Sigmoid colon (tissue), 3 donors: ENCODE measurements around the gene UBE2B.

Source experiments
- POLR2A ChIP-seq, 2 donors: fragments of 450-650 bp; IDR thresholded peaks; one replicate each; pipeline ENCODE4 v1.6.1; 2016; ENCODE audit warnings: antibody characterized with exemption in 2 of 2, mild to moderate bottlenecking in 2 of 2, moderate library complexity in 2 of 2
- TF ChIP-seq, protein P1 (sequence below), 4 experiments: fragments of 450-650 bp in 3 of 4; fragments of 200-600 bp in 1 of 4; IDR thresholded peaks; one replicate each; pipeline ENCODE4 v1.5.1; 2016 to 2019; ENCODE audit warnings: antibody characterized with exemption in 4 of 4, mild to moderate bottlenecking in 3 of 4, moderate library complexity in 2 of 4

DNA sequence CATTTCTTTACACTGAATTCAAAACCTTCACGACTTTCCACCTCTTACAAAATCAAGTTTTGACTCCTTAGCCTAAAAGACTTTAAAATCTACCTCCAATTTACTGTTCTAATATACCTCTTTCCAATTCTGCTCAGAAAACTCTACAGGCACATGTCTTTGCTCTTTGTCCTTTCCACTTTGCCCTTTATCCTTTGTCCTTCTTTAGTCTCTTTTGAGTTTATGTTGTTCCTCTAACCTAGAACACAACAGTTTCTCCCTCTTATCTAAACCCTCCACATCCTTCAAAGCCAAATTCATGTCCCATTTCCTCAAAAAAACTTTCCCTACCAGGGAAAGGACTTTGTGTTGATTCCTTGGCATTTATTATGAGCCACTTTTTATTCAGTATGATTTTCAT lies 5.8 kb upstream of the UBE2B start:
- TF ChIP-seq, protein P1, sequence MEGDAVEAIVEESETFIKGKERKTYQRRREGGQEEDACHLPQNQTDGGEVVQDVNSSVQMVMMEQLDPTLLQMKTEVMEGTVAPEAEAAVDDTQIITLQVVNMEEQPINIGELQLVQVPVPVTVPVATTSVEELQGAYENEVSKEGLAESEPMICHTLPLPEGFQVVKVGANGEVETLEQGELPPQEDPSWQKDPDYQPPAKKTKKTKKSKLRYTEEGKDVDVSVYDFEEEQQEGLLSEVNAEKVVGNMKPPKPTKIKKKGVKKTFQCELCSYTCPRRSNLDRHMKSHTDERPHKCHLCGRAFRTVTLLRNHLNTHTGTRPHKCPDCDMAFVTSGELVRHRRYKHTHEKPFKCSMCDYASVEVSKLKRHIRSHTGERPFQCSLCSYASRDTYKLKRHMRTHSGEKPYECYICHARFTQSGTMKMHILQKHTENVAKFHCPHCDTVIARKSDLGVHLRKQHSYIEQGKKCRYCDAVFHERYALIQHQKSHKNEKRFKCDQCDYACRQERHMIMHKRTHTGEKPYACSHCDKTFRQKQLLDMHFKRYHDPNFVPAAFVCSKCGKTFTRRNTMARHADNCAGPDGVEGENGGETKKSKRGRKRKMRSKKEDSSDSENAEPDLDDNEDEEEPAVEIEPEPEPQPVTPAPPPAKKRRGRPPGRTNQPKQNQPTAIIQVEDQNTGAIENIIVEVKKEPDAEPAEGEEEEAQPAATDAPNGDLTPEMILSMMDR (IDR thresholded peaks at IDR 0.05): no peak
- TF ChIP-seq POLR2A (IDR thresholded peaks at IDR 0.05): no peak
